Measurements from ENCODE around the gene TAF1A. TPM values are rescaled to one million over a fixed set of nuclear protein-coding genes. Genes with fewer than 3 reads are reported as not detected.

TAF1A gene
- total RNA-seq, 1 experiment from 2014 or later: 14.8 TPM

GRCh38 chr1:222547260-222547614 is 42.5 kb downstream of the TAF1A start:
- POLR2A ChIA-PET: interaction anchor here (0.7 to 0.9 kb wide), 2 partner anchors 13 to 96 kb away, joined by 3 read pairs; no protein-coding TSS in a partner anchor
- intact Hi-C loops (cut with micrococcal nuclease; ENCODE audit: unreplicated experiment): no loop called here

GRCh38 chr1:222546548-222547259 is 43.0 kb downstream of the TAF1A start:
- CTCF ChIA-PET: interaction anchor here (0.9 kb wide), 1 partner anchor 43 kb away, joined by 3 read pairs; the partner anchor contains the start of gene TAF1A
- no peaks in the 10 kb centered on the region for H3K36me3 ChIP-seq (ENCODE audit: control insufficient read depth, insufficient read depth, low read length)
- no peak for TF ChIP-seq CTCF (IDR thresholded peaks at IDR 0.05; ENCODE audit: insufficient read depth in 1 of 2, low read depth in 1 of 2, low read length in 1 of 2, severe bottlenecking in 1 of 2, unreplicated experiment in 1 of 2)
- Mint-ChIP-seq H3K27ac (ENCODE audit: unreplicated experiment) (no peak overlapping the region), H3K9me3 (ENCODE audit: unreplicated experiment) (no peaks in the 10 kb centered on the region), H3K36me3 (ENCODE audit: insufficient read depth, unreplicated experiment) (no peaks in the 10 kb centered on the region), H3K27me3 (ENCODE audit: insufficient read depth, unreplicated experiment) (no peaks in the 10 kb centered on the region), H3K4me3 (ENCODE audit: unreplicated experiment) (no peak overlapping the region), H3K4me1 (ENCODE audit: low read depth, unreplicated experiment) (peaks cover 7% of the 10 kb centered on the region)
- no peak overlapping the region for H3K4me3 ChIP-seq (ENCODE audit: low read depth, low read length)
- H3K4me1 ChIP-seq: no peaks in the 10 kb centered on the region
- intact Hi-C loops (cut with micrococcal nuclease; ENCODE audit: unreplicated experiment): no loop called here
- no peaks in the 10 kb centered on the region for H3K9me3 ChIP-seq
- no peaks in the 10 kb centered on the region for H3K27me3 ChIP-seq (replicated peaks; ENCODE audit: control insufficient read depth, insufficient read depth, low read length)
- POLR2A ChIA-PET: interaction anchor here (0.7 to 0.9 kb wide), 2 partner anchors 13 to 97 kb away, joined by 3 read pairs; no protein-coding TSS in a partner anchor
- no TSS peak for BruUV-seq (replicated peaks)
- peak in 1 of 2 experiments; percentile 16 for DNase-seq

More at GRCh38 chr1:222547260-222547614, 42.5 kb downstream of the TAF1A start:
- BruUV-seq (replicated peaks): no TSS peak
- no peak overlapping the region for H3K27ac Mint-ChIP-seq (ENCODE audit: unreplicated experiment)
- no peaks in the 10 kb centered on the region for H3K9me3 ChIP-seq
- DNase-seq: no peak
- H3K4me1 Mint-ChIP-seq (ENCODE audit: low read depth, unreplicated experiment): peaks cover 7% of the 10 kb centered on the region
- no peak overlapping the region for H3K4me3 ChIP-seq (ENCODE audit: low read depth, low read length)
- H3K27me3 Mint-ChIP-seq (ENCODE audit: insufficient read depth, unreplicated experiment): no peaks in the 10 kb centered on the region
- no peaks in the 10 kb centered on the region for H3K36me3 Mint-ChIP-seq (ENCODE audit: insufficient read depth, unreplicated experiment)
- no peak for TF ChIP-seq CTCF (IDR thresholded peaks at IDR 0.05; ENCODE audit: insufficient read depth in 1 of 2, low read depth in 1 of 2, low read length in 1 of 2, severe bottlenecking in 1 of 2, unreplicated experiment in 1 of 2)
- no peaks in the 10 kb centered on the region for H3K9me3 Mint-ChIP-seq (ENCODE audit: unreplicated experiment)
- no peaks in the 10 kb centered on the region for H3K27me3 ChIP-seq (replicated peaks; ENCODE audit: control insufficient read depth, insufficient read depth, low read length)
- CTCF ChIA-PET: interaction anchor here (0.9 kb wide), 1 partner anchor 42 kb away, joined by 3 read pairs; the partner anchor contains the start of gene TAF1A
- H3K4me3 Mint-ChIP-seq (ENCODE audit: unreplicated experiment): no peak overlapping the region
- H3K36me3 ChIP-seq (ENCODE audit: control insufficient read depth, insufficient read depth, low read length): no peaks in the 10 kb centered on the region
- H3K4me1 ChIP-seq: no peaks in the 10 kb centered on the region

- Histone ChIP-seq H3K9me3 (no peaks in the 10 kb centered on the region), H3K4me3 (ENCODE audit: low read depth, low read length) (no peak overlapping the region), H3K27me3 (replicated peaks; ENCODE audit: control insufficient read depth, insufficient read depth, low read length) (no peaks in the 10 kb centered on the region), H3K4me1 (no peaks in the 10 kb centered on the region), H3K36me3 (ENCODE audit: control insufficient read depth, insufficient read depth, low read length) (no peaks in the 10 kb centered on the region)
- Mint-ChIP-seq H3K36me3 (ENCODE audit: insufficient read depth, unreplicated experiment) (no peaks in the 10 kb centered on the region), H3K27ac (ENCODE audit: unreplicated experiment) (no peak overlapping the region), H3K4me3 (ENCODE audit: unreplicated experiment) (no peak overlapping the region), H3K9me3 (ENCODE audit: unreplicated experiment) (no peaks in the 10 kb centered on the region), H3K27me3 (ENCODE audit: insufficient read depth, unreplicated experiment) (no peaks in the 10 kb centered on the region), H3K4me1 (ENCODE audit: low read depth, unreplicated experiment) (peaks cover 7% of the 10 kb centered on the region)
- intact Hi-C loops (cut with micrococcal nuclease; ENCODE audit: unreplicated experiment): no loop called here
- no peak for DNase-seq
- ChIA-PET POLR2A (no interaction called here), CTCF (no interaction called here)
- BruUV-seq (replicated peaks): no TSS peak
- TF ChIP-seq CTCF (IDR thresholded peaks at IDR 0.05; ENCODE audit: insufficient read depth in 1 of 2, low read depth in 1 of 2, low read length in 1 of 2, severe bottlenecking in 1 of 2, unreplicated experiment in 1 of 2): no peak
These were observed 43.6 kb downstream of the TAF1A start for GRCh38 chr1:222546091-222546490.
